ENCODE measurements around the gene MOCS1. TPM values are rescaled to one million over a fixed set of nuclear protein-coding genes. Genes with fewer than 3 reads are reported as not detected.
A peak's percentile ranks its signal among the peaks of the same experiment; 100 is the strongest.

MOCS1 gene
- total and polyA plus RNA-seq, 9 of the 15 experiments (the other 6 are each of a cell fraction or from before 2014, with no cell fraction given) = 0.69 to 12.7 (median 8.7) TPM

- TF ChIP-seq MNT (conservative IDR thresholded peaks at IDR 0.05) = no peak; a peak in 1 of 4 replicates
- no peak for TF ChIP-seq ZNF764 (CRISPR knock-in tag; IDR thresholded peaks at IDR 0.05; ENCODE audit: low read depth)
- TF ChIP-seq POLR2A (conservative IDR thresholded peaks at IDR 0.05) = no peak
- TF ChIP-seq POLR3G (IDR thresholded peaks at IDR 0.05; ENCODE audit: extremely low read depth, insufficient read length, insufficient replicate concordance) = no peak
- no peak for TF ChIP-seq RBM14 (IDR thresholded peaks at IDR 0.05; ENCODE audit: borderline replicate concordance, insufficient read depth, low read depth, low read length)
- TF ChIP-seq ETV1 (tag; conservative IDR thresholded peaks at IDR 0.05; ENCODE audit: low read depth) = no peak
- peak; percentile 25; the same call in 1 of the 2 replicates for TF ChIP-seq ZNF583 (CRISPR knock-in tag; IDR thresholded peaks at IDR 0.05)
- no peak for TF ChIP-seq NELFE (IDR thresholded peaks at IDR 0.05; ENCODE audit: insufficient read depth, insufficient read length)
- no peak for TF ChIP-seq PCBP2 (IDR thresholded peaks at IDR 0.05; ENCODE audit: low read depth, low read length, poor library complexity, severe bottlenecking)
- no peak for TF ChIP-seq SIN3B (IDR thresholded peaks at IDR 0.05; ENCODE audit: low read depth)
- TF ChIP-seq TRIM28 (IDR thresholded peaks at IDR 0.05) = no peak
- no peak for TF ChIP-seq PHF8 (IDR thresholded peaks at IDR 0.05; ENCODE audit: borderline replicate concordance, low read length)
- TF ChIP-seq TBL1XR1 (IDR thresholded peaks at IDR 0.05; ENCODE audit: low read length in 2 of 2) = no peak
- TF ChIP-seq BCLAF1 (IDR thresholded peaks at IDR 0.05; ENCODE audit: borderline replicate concordance in 1 of 2, control insufficient read depth in 1 of 2, low read depth in 2 of 2, low read length in 1 of 2) = no peak
- no peak for TF ChIP-seq KAT8 (IDR thresholded peaks at IDR 0.05; ENCODE audit: low read depth)
- peak; percentile 42; the same call in 1 of the 2 replicates for TF ChIP-seq ZNF395 (CRISPR knock-in tag; IDR thresholded peaks at IDR 0.05)
- no peak for TF ChIP-seq CHD1 (IDR thresholded peaks at IDR 0.05; ENCODE audit: low read length)
- TF ChIP-seq XRCC4 (IDR thresholded peaks at IDR 0.05; ENCODE audit: extremely low read depth, insufficient read depth, insufficient read length) = no peak
- no peak for TF ChIP-seq JUNB (CRISPR knock-in tag; conservative IDR thresholded peaks at IDR 0.05)
- no peak for TF ChIP-seq NCOA4 (IDR thresholded peaks at IDR 0.05; ENCODE audit: partially characterized antibody)
- no peak for TF ChIP-seq FOXJ3 (CRISPR knock-in tag; IDR thresholded peaks at IDR 0.05)
Observed at GRCh38 chr6:39938773-39939654, 4.8 kb upstream of the MOCS1 start (continued).
